GM21786 (cell line): ENCODE data around the gene SDK2.

Source experiments
- ATAC-seq: cut with Tn5 transposase; IDR thresholded peaks from one replicate; pipeline ENCODE4 v1.9.1; 2021; ENCODE audit not compliant: unreplicated experiment

The SDK2 gene

DNA sequence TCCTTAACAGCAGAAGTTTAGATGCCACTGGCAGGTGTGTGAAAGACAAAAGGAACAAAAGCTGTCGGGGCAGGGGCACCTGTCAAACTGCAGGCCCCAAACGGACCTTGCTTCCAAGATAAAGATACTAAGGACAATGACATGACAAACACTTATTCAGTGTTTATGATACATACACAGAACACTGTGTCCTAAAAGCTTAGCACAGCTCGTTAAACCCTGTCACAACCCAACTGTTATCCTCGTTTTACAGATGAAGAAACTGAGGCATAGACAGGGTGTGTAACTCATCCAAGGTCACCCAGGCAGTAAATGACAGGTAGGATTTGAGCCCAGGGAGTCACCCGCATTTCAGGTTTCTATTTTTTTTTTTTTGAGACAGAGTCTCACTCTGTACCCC lies 9.6 kb downstream of the SDK2 start:
- no peak for ATAC-seq

DNA sequence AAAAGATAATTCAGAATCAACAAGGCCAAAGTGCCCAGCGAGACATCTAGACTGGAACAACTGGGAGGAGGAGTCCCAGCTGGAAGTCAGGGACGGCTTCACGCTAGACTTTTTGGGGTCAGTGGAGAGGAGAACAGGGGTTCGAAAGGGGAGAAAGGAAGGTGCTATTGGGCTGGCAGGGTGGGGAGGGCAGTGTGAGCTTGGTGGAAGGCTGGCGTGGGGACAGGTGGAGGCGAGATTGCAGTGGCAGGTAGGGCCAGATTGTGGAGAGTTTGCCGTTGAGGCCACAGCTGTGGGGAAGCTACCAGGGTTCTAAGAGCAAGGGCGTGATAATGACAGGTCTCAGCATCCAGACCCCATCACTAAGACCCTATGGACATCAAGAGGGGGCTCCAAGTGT lies 10.5 kb downstream of the SDK2 start:
- no peak for ATAC-seq

DNA sequence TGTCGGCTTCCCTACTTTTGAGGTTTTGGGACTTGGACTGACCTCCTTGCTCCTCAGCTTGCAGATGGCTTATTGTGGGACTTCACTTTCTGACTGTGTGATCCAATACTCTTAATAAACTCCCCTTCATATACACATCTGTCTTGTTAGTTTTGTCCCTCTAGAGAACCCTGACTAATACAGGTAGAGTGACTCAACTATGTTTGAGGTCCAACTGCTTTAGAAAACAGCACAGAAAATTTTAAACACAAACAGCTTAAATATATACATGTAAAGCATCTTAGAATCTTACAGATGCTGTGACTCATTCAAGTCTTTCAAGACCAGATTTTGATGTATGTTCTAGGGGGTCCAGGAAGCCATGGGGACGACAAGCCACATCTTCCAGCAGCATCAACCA lies 11.7 kb downstream of the SDK2 start:
- ATAC-seq, result no peak

DNA sequence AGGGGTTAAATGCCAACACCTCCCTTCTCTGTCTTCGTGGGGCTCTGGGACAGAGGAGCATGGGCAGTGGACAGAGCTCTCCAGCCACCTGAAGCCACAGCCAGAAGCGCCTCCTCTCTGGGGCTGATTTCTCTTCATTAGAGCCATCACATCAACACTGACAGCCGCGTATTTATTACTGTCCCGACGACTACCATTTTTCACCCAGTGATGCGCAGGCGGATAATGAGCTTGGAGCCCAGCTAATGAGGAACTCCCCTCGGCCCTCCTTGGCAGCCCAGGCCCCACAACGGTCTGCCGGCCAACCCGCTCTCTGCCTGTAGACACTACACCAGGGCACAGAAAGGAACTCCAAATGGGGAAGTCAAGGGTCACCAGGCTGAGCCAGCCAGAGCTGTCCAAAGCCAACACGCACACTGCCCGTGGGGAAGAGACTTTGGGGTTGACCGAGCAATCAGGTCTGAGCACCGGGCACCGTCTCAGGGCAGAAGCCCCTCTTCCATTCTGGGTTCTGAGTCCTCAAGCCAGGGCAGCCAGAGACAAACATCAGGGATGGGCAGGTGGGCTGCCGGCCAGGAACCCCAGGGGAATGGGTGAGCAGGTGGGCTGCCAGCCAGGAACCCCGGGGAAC lies 13.2 kb downstream of the SDK2 start:
- no peak for ATAC-seq

DNA sequence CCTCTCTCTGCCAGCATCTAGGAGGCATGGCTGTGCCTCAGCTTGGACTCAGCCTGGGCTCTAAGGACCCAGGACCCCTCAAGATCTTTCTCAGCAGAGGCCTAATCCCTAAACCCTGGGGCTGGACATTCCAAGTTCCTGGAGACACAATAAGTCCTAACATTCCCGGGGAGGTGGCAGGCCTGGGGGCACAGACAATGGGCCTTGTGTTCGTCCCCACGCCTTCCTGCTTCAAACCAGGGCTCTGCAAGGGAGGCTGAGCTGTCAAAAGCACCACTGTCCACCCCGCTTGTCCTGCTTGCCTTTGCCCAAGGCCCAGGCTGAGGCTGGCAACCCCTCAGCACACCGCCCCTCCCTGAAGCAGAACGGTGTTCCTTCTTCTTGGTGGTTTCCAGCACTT lies 13.7 kb downstream of the SDK2 start:
- ATAC-seq, result no peak

DNA sequence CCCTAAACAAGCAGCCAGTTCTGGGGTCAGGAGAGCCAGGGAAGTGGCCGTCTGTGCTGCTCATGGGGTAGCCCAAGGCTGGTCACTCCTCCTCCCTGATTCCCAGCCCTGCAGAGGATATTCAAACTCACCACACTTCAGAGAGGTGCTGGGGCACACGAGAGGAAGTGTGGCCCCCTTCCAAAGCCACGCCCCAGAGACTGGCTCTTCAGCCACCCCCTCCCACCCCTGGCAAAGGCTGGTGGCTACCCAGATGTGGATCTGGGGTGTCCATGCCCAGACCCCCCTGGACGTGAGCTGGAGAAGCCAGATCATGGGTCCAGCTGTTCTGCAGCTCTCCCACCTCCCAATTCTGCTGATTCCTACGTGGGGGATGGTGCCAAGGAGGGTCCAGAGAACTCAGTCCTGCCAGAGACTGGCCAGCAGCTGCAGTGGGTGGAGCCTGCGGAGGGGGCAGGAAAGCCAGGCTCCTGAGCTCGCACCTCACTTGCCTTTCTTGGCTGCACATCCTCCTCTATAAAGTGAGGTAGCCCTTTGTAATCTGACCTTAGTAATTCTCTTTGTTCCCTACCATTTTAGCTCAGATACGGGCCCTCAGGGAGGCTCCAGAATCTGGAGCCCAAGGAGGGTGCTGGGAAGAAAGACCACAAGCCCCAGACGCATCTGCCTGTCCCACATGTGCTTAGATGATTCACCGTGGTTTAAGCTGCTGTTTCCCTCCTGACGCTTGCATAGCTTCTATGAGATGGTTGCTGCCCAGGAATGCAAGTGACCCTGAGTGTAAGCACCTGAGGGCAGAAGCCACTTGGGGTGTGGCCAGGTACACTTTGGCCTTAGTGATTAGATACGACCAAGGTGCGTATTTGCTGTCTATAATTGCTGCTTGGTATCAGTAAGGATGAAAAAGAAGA lies 15.3 kb downstream of the SDK2 start:
- ATAC-seq, result no peak

DNA sequence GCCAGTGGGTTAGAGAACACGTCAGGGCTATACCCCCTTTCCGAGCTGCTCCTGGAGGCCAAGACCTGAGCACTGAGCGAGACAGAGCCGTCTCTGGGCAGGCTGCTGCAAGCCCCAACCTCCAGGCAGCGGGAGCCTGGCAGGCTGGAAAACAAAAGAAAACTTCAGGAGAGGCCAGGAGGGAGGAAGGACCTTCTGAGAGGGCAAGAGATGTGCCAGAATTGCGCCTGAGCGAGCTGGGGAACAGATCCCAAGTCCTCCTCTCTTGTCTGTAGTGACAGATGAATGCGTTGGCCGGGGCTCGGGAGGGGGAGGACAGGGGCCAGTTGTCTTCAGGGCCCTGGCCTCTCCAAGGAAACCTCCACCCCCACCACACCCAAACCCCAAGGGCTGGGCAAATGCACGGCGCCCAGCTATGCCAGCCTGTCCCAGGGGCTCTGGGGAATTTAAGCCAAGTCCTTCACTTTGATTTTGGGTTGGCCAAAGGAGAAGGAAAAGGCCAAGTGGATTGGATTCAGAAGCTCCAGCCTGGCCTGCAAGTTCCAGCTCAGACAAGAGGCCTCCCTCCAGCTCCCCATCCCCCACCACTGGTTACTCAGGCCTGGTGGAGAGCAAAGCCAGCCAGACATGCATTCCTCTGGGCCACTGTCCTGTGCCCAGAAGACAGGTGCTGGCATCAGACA lies 18.1 kb downstream of the SDK2 start:
- no peak for ATAC-seq

DNA sequence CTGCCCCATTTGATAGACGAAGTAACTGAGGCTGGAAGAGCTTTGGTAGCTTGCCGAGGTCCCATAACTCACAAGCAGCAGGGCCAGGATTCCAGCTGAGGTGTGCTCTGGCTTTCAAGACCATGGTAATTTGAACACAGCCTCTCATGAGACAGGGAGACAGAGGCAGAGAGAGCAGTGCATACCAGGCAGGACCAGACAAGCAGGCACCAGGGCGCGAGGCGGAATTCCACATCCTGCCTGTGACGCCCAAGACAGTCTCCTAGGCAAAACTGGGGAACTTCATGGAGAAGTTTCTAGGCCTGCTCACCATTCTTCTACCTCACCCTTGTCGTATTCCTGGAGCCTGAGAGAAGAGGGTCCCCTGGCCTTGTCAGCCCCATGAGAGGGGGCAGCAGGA lies 19.2 kb downstream of the SDK2 start:
- ATAC-seq, result no peak

DNA sequence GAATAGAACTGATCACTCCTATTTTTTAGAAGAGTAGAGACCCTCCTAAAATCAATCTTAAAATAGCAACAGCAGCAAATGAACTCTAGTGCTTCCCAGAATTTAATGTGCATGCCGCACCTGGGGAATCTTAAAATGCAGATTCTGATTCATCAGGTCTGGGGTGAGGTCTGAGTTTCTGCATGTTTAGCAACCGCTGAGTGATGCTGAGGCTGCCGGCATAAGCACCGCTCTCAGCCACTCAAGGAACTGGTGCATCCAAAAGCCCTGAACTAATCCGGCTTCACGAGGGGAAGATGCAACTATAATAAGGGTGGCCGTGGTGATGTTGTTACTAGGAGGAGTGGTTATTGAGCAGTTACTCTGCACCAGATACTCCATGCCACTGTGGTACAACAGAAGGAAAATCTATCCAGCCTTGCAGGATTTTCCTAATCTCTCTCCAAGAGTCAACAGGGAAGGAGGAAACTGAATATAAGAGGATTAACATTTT lies 19.7 kb downstream of the SDK2 start:
- ATAC-seq, result no peak

DNA sequence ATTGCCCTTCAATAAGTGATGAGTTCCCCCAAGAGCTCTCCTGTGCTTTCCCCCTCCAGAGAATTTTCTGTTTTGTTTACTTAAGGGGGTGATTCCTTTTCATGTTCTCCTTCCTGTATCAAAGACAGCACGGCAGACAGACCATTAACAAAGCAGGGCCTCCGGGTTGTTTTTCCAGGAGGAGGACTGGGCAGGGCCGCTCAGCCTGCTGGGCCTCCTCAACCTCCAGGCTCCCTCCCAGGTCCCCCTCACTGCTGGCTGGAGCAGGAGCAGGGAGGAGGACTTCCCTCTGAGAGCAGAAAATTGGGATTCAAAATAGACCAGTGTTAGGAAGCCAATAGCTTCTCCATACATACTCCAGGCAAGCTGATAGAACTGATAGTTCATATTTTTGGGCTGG lies 20.4 kb downstream of the SDK2 start:
- no peak for ATAC-seq

DNA sequence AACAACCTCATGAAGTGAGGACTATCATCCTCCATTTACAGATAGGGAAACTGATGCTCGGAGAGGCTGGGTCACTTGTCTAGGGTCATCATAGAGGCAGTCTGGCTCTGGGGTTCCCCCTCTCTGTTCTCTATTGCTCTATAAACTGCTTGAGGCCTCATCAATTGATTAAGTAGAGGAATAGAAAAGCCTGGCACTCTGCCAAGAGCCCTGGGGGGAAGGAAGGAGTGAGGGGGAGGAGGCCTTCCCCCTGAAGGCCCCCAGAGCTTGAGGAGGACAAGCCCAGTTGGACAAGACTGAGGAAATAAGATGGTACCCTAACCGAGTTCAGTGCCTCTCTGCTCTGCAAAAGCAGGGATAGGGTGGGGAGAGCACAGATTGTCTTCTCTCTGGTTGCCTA lies 21.0 kb downstream of the SDK2 start:
- no peak for ATAC-seq

DNA sequence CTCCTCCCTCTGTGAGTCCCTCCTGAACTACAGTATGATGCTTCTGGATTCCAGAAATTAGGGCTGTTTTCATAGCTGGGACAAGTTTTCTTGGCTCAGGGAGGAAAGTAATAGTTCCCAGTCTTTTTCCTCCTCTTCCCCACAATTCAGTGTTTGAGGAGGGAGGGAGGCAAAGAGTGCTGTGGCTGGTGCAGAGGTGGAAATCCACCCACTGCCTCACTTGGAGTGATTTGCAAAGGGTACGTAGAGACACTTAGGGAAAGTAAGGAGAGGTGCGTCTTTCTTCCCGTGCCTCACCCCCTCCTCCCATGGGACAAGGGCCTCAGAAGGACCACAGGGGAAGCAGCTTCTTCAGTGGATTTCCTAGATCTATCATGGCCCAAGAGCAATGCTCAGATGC lies 21.9 kb downstream of the SDK2 start:
- ATAC-seq, result no peak

DNA sequence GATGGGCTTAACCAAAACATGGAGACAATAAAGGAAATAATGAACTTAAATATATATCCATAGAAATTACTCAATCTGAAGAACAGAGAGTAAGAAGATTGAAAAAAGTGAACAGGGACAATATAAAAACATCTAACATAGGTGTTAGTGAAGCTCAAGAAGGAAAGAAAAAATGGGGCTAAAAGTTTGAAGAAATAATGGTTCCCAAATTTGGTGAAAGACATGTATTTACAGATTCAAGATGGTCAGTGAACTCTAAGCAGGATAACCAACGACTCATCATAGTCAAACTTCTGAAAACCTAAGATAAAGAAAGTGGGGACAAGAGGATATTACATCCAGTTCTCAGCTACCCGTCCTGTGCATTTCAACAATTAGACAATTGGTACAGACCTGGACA lies 22.6 kb downstream of the SDK2 start:
- no peak for ATAC-seq

DNA sequence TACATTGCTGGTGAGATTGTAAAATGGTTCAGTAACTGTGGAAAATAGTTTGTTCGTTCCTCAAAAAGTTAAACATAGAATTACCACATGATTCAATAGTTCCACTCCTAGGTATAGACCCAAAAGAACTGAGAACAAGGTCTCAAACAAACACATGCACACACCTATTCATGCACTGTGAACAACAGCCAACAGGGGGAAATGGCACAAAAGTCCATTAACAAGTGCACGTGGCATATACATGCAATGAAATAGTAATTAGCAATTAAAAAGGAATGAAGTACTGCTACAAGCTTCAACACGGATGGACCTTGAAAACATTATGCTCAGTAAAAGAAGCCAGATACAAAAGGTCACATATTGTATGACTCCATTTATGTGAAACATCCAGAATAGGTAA lies 23.8 kb downstream of the SDK2 start:
- ATAC-seq, result no peak

DNA sequence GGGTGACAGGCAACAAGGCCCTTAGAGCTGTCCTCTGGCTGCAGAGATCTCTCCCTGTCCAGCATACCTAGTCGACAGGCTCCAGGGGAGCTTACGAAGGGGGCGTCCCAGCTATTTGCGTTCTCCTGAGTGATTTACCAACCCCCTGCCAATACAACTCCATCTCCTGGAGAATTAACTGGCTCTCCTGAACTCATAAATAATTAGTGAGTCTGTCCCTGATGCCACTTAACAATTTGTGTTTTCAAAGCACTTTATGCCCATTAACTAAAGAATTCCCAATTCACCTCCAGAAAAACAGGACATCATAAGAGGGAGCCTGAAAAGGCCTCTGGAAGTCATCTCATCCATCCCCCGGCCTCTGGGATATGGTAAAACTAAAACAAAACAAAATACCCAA lies 26.7 kb downstream of the SDK2 start:
- ATAC-seq, result no peak

DNA sequence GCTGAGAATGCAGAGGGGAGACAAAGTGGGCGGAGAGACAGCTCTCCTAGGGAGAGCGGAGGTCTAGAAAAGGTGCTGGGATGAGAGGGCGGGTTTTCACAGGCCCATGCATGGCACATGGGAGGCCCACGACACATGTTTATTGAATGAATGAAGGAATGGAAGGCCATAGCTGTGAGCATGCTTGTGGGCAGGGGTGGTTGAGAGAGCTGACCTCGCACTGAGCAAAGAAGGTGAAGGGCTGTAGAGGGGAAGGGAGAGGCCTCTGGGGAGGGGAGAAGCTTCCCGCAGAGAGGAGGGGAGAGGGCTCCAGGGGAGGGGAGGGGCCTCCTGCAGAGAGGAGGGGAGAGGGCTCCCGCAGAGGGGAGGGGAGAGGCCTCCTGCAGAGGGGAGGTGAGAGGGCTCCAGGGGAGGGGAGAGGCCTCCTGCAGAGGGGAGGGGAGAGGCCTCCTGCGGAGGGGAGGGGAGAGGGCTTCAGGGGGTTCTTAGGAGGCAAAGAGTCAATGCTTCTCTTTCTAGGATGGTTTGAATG lies 27.3 kb downstream of the SDK2 start:
- no peak for ATAC-seq

DNA sequence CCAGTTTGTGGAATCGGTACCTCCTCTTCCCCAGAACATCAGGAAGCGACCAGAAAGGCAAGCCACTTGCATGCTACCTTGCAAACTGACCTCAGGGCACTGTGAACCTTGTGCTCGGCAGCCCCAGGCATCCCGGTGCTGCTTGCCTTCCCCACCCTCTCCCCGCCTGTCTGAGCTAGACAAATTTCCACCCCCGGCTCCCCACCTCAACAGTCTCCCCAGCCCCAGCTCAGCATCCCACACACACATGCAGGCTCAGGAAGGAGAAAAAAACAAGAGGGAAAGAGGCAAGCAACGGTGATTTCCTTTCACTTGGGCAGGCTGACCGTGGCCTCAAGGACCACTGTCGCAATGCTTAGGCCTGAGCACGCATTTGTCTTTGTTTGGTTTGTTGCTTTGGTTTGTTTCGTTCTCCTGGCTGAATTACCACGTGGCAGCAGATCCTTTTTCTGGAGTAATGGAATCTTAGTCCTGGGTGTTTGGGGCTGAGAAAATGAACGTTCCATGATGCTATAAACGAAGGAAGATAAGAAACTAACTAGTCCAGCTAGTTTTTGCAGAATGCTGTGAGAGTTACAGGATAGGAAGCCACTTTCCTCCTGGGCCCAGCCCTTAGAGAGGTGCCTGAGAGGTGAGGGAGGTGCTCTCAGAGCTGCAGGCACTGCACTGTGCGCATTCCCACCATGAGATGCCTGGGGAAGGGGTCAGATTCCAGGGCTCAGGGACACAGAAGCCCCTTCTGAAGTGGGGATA lies 27.9 kb downstream of the SDK2 start:
- ATAC-seq, result no peak

DNA sequence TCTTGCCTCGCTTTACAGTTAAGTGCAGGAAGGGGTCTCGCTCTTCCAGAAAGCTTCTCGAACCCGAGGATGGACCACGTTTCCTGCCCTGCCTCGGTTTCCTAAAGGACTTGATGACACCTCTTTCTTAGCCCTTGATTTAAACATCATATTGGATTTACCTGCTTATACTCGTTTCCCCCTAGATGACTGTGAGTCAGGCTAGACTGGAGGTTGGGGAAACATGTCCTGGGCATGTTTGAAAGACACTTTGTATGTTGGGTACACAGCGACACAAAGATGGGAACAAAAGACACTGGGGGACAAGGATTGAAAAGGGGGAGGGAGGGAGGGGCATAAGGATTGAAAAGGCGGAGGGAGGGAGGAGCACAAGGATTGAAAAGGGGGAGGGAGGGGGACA lies 30.0 kb downstream of the SDK2 start:
- no peak for ATAC-seq

DNA sequence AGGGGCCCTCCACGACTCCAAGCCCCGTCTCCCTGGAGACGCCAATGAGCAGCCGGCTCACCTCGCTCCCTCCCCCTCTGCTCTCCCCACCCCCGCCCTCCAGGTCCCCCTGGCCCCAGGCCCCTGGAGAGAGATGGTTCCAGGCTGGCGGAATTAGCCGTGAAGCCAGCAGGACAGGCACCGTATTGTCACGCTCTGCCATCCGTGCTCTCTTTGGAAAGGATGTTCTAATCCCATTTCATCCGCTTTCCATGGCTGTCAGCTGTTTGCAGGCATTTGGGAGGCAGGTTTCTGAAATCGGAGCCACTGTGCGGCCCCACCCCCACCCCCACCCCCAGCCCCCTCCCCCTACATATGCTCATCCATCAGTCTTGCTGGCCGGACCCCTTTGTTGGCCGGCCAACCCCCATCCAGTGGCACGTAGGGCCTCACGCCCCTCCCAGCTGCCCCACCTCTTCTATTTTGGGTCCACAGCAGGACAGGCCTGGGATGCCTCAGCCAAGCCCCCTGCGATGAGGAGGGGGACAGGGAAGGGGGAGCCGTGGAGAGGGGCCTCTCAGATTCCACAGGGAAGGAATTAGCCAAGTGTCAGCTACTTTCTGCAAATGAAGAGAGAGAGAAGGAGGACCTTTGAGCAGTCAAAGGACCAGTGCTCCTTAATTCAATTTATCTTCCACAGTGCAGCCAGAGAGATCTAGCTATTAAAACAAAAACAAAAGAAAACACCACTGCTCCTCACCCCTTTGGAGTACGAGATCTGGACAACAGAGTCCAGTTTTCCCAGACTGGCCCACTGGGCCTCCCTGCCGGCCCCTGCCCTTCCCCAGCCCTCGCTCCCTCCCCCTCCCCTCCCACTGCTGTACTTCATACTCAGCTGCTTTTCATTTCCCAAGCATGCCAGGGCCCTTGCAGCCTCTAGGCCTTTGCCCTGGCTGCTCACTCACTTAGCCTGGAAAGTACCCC lies 30.7 kb downstream of the SDK2 start:
- no peak for ATAC-seq

DNA sequence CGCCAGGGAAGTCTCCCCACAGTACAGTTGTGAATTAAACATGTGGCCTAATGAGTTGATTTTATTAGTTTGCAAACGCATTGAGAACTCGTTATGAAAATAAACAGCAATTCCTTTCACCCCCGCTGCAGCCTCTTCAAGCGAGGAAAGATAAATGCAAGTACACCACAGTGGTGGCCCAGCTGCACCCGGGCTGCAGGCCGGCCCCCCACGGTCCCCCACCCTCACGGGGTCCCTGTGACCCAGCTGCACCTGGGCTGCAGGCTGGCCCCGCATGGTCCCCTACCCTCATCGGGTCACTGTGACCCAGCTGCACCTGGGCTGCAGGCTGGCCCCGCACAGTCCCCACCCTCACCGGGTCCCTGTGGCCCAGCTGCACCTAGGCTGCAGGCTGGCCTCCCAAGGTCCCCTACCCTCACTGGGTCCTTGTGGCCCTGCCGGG lies 32.2 kb downstream of the SDK2 start:
- ATAC-seq, result no peak
